Measurements from ENCODE around the gene PRKAR1A. TPM values are rescaled to one million over a fixed set of nuclear protein-coding genes. Genes with fewer than 3 reads are reported as not detected.

The PRKAR1A gene
- total RNA-seq, 1 experiment from 2014 or later = 158 TPM

DNA sequence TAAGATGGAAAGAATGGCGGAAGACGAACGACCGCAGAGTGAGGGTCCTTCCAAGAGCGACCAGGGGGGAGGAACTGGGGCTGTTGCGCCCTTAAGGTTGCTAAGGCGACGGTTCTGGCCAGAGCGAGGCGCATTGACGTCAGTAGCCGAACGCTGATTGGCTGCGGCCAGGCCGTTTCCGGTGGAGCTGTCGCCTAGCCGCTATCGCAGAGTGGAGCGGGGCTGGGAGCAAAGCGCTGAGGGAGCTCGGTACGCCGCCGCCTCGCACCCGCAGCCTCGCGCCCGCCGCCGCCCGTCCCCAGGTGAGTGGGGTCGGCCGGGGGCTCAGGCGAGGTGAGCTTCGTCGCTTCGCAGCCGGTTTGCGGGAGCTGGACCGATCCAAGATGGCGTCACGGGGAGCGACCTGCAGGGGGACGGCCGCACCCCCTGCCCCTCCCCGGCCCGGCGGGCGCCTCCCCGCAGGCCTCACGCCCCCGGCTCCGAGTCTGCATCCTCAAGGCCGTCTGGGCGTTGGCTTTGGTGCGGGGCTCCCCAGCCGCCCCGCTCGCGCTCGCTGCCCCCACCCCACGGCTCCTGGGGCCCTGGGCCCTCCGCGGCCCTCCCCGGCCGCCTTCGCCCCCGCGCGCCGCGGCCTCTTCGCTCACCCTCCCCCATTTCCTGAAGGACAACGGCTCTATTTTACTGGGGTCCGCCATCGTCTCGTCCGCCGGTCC, at the start of gene PRKAR1A (continued):
- TF ChIP-seq, protein P1, sequence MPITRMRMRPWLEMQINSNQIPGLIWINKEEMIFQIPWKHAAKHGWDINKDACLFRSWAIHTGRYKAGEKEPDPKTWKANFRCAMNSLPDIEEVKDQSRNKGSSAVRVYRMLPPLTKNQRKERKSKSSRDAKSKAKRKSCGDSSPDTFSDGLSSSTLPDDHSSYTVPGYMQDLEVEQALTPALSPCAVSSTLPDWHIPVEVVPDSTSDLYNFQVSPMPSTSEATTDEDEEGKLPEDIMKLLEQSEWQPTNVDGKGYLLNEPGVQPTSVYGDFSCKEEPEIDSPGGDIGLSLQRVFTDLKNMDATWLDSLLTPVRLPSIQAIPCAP (CRISPR knock-in tag; IDR thresholded peaks at IDR 0.05) = no peak
- TF ChIP-seq, protein P2, sequence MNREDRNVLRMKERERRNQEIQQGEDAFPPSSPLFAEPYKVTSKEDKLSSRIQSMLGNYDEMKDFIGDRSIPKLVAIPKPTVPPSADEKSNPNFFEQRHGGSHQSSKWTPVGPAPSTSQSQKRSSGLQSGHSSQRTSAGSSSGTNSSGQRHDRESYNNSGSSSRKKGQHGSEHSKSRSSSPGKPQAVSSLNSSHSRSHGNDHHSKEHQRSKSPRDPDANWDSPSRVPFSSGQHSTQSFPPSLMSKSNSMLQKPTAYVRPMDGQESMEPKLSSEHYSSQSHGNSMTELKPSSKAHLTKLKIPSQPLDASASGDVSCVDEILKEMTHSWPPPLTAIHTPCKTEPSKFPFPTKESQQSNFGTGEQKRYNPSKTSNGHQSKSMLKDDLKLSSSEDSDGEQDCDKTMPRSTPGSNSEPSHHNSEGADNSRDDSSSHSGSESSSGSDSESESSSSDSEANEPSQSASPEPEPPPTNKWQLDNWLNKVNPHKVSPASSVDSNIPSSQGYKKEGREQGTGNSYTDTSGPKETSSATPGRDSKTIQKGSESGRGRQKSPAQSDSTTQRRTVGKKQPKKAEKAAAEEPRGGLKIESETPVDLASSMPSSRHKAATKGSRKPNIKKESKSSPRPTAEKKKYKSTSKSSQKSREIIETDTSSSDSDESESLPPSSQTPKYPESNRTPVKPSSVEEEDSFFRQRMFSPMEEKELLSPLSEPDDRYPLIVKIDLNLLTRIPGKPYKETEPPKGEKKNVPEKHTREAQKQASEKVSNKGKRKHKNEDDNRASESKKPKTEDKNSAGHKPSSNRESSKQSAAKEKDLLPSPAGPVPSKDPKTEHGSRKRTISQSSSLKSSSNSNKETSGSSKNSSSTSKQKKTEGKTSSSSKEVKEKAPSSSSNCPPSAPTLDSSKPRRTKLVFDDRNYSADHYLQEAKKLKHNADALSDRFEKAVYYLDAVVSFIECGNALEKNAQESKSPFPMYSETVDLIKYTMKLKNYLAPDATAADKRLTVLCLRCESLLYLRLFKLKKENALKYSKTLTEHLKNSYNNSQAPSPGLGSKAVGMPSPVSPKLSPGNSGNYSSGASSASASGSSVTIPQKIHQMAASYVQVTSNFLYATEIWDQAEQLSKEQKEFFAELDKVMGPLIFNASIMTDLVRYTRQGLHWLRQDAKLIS (CRISPR knock-in tag; IDR thresholded peaks at IDR 0.05; ENCODE audit: borderline replicate concordance) = no peak
- TF ChIP-seq ETV6 (CRISPR knock-in tag; IDR thresholded peaks at IDR 0.05) (peak; percentile 35; the same call in 1 of the 2 replicates), RELA (CRISPR knock-in tag; IDR thresholded peaks at IDR 0.05; ENCODE audit: borderline replicate concordance) (peak; percentile 66; the same call in 1 of the 2 replicates), NFYB (CRISPR knock-in tag; conservative IDR thresholded peaks at IDR 0.05; ENCODE audit: low read depth) (peak; percentile 65)
- TF ChIP-seq, protein P3, sequence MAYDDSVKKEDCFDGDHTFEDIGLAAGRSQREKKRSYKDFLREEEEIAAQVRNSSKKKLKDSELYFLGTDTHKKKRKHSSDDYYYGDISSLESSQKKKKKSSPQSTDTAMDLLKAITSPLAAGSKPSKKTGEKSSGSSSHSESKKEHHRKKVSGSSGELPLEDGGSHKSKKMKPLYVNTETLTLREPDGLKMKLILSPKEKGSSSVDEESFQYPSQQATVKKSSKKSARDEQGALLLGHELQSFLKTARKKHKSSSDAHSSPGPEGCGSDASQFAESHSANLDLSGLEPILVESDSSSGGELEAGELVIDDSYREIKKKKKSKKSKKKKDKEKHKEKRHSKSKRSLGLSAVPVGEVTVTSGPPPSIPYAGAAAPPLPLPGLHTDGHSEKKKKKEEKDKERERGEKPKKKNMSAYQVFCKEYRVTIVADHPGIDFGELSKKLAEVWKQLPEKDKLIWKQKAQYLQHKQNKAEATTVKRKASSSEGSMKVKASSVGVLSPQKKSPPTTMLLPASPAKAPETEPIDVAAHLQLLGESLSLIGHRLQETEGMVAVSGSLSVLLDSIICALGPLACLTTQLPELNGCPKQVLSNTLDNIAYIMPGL (CRISPR knock-in tag; IDR thresholded peaks at IDR 0.05) = 0 out of 2 replicates have a peak, but pooled peaks have one; percentile 52

DNA sequence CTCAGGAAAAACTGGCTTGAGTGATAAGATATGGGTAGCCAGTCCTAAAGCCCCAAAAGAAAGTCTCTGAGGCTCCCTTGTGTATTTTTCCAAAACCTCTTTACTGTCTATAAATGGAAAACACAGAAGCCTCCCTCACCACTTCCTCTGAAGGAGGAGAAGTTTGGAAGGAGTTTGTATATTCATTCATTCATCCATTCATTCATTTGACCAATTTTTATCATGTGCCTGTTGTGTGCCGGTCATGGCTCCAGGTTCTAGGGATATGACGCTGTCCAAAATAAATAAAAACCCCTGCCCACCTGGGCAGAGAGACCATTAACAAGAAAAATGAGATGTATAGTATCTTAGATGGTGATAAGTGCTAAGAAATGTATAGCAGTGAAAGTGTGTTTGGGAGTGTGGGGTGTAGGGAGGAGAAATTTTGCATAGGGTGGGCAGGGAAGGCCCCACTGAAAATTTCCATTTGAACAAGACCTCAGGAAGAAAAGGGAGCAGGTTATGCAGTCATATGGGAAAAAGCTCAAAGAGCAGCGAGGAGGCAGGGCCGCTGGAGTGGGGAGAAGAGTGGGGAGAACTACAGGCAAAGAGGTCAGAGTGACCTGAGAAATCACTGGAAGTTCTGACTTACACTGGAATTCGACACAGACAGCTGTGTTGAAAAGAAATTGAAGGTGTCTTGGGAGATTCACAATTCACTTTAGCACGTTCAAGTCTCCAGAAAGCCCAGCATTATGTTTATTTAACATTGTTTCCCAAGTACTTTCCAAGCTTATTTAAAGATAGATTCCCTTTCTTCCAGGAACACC, 48.8 kb upstream of the PRKAR1A start:
- TF ChIP-seq, protein P1 (CRISPR knock-in tag; IDR thresholded peaks at IDR 0.05) = no peak
- no peak for TF ChIP-seq ZNF219 (CRISPR knock-in tag; IDR thresholded peaks at IDR 0.05; ENCODE audit: borderline replicate concordance)
- no peak for TF ChIP-seq ZNF396 (CRISPR knock-in tag; IDR thresholded peaks at IDR 0.05; ENCODE audit: borderline replicate concordance)
- no peak for TF ChIP-seq NR2C2 (CRISPR knock-in tag; IDR thresholded peaks at IDR 0.05)
- no peak for TF ChIP-seq EMX1 (CRISPR knock-in tag; IDR thresholded peaks at IDR 0.05)
- TF ChIP-seq ESRRA (CRISPR knock-in tag; IDR thresholded peaks at IDR 0.05; ENCODE audit: borderline replicate concordance) = no peak
- TF ChIP-seq, protein P4, sequence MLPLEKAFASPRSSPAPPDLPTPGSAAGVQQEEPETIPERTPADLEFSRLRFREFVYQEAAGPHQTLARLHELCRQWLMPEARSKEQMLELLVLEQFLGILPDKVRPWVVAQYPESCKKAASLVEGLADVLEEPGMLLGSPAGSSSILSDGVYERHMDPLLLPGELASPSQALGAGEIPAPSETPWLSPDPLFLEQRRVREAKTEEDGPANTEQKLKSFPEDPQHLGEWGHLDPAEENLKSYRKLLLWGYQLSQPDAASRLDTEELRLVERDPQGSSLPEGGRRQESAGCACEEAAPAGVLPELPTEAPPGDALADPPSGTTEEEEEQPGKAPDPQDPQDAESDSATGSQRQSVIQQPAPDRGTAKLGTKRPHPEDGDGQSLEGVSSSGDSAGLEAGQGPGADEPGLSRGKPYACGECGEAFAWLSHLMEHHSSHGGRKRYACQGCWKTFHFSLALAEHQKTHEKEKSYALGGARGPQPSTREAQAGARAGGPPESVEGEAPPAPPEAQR (CRISPR knock-in tag; IDR thresholded peaks at IDR 0.05) = no peak
- Mint-ChIP-seq H3K9me3 (no peaks in the 10 kb centered on the region), H3K36me3 (no peaks in the 10 kb centered on the region), H3K27me3 (ENCODE audit: low read depth) (peaks cover 3% of the 10 kb centered on the region; the same call in 1 of the 2 replicates), H3K4me1 (peaks cover 35% of the 10 kb centered on the region), H3K27ac (no peak overlapping the region), H3K4me3 (no peak overlapping the region)
- ATAC-seq = no peak
- no peak for DNase-seq (ENCODE audit: low spot score)
- CTCF ChIA-PET = interaction anchor here (0.8 to 1.7 kb wide), 5 partner anchors 26 to 291 kb away, joined by 3 to 9 read pairs (median 3); no protein-coding TSS in a partner anchor
- POLR2A ChIA-PET = no interaction called here

Measured in WTC11 (cell line).